Measurements from ENCODE around the gene CCDC81. TPM values are rescaled to one million over a fixed set of nuclear protein-coding genes. Genes with fewer than 3 reads are reported as not detected.
A peak's percentile ranks its signal among the peaks of the same experiment; 100 is the strongest.

Gene CCDC81
- total RNA-seq, 4 donors from 2014 or later = under 0.01 to 2.9 (median 0.44) TPM

DNA sequence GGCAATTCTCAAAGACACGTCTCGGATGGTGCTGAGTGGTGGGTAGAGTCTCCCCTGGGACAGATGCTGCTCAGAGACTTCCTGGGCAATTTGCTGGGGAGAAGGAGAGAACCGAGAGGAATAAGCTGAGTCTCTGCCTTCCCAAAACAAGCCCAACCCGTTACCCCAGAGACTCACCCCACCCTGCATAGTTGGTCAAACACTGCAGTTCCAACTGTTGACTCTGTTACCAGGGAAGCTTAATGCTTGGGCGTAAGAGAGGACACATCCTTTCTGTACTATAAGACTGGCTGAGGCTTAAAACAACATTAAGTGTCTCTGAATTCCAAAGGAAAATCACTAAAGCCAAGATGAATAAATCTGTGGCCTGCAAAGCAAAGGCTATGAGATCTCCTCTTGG, 68.1 kb downstream of the CCDC81 start:
- H3K36me3 ChIP-seq = peaks cover 11 to 69% (median 45%) of the 10 kb centered on the region in 4 donors
- DNase-seq (ENCODE audit: extremely low spot score) = no peak
- H3K27ac ChIP-seq (replicated peaks in 1 of 4) = no peak overlapping the region
- H3K27me3 ChIP-seq = no peaks in the 10 kb centered on the region
- peaks cover 0 to 5% (median 0%) of the 10 kb centered on the region in 4 donors for H3K4me1 ChIP-seq
- intact Hi-C loops (cut with DNase I) = no loop called here
- TF ChIP-seq POLR2AphosphoS5 (IDR thresholded peaks at IDR 0.05) (no peak), EP300 (IDR thresholded peaks at IDR 0.05) (no peak), POLR2A (IDR thresholded peaks at IDR 0.05; ENCODE audit: low read depth) (no peak)
- TF ChIP-seq, protein P1, sequence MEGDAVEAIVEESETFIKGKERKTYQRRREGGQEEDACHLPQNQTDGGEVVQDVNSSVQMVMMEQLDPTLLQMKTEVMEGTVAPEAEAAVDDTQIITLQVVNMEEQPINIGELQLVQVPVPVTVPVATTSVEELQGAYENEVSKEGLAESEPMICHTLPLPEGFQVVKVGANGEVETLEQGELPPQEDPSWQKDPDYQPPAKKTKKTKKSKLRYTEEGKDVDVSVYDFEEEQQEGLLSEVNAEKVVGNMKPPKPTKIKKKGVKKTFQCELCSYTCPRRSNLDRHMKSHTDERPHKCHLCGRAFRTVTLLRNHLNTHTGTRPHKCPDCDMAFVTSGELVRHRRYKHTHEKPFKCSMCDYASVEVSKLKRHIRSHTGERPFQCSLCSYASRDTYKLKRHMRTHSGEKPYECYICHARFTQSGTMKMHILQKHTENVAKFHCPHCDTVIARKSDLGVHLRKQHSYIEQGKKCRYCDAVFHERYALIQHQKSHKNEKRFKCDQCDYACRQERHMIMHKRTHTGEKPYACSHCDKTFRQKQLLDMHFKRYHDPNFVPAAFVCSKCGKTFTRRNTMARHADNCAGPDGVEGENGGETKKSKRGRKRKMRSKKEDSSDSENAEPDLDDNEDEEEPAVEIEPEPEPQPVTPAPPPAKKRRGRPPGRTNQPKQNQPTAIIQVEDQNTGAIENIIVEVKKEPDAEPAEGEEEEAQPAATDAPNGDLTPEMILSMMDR (IDR thresholded peaks at IDR 0.05) = no peak
- WGBS = 88% methylated on average over 4 of the region's 5 CpGs
- H3K4me3 ChIP-seq = no peak overlapping the region
- no peaks in the 10 kb centered on the region for H3K9me3 ChIP-seq

DNA sequence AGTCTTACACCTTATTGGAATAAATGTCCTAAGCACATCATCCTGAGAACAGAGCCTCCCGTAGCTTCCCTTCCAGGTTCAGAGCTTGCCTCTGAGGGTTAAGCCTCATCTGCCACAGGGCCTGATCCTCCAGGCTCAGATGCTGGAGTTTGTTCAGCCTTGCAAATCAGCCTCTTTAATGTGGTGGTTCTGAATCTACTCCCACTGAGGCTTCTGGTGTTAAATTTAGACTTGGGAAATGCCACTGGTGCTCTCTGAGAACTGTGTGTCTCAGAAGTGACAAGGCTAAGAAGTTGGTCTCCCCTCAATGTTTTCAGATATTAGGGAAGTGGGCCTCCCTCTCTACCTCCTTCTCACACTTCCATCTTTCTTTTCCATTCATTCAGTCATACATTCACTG, 68.7 kb downstream of the CCDC81 start:
- no peak overlapping the region for H3K4me3 ChIP-seq
- H3K36me3 ChIP-seq = peaks cover 11 to 74% (median 50%) of the 10 kb centered on the region in 4 donors
- intact Hi-C loops (cut with DNase I) = no loop called here
- no peaks in the 10 kb centered on the region for H3K27me3 ChIP-seq
- no peaks in the 10 kb centered on the region for H3K9me3 ChIP-seq
- no peak for DNase-seq (ENCODE audit: extremely low spot score)
- H3K4me1 ChIP-seq = peaks cover 0 to 5% (median 0%) of the 10 kb centered on the region in 4 donors
- no peak overlapping the region for H3K27ac ChIP-seq (replicated peaks in 1 of 4)
- TF ChIP-seq, protein P1 (IDR thresholded peaks at IDR 0.05) = no peak
- no peak for TF ChIP-seq POLR2AphosphoS5 (IDR thresholded peaks at IDR 0.05)
- TF ChIP-seq EP300 (IDR thresholded peaks at IDR 0.05) = no peak
- no peak for TF ChIP-seq POLR2A (IDR thresholded peaks at IDR 0.05; ENCODE audit: low read depth)
- 71% methylated on average over 1 of the region's 1 CpG for WGBS

DNA sequence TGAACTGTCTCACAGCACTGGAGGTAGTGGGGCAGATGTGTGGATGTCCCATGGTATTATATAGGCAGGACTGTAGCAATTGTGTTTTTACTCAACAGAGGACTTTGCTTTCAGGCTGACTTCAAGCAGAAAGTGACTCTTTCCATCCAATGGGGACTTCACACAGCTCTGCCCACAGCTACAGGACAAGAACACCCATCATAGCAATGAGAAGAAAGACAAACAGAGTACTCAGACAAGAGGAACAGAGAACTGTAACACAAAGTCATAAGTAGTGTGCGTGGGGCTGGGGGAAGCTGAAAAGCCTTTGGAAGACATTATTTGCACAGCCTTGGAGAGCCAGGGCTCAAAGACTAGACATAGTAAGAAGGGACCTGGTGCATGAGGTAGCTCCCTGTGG, 70.3 kb downstream of the CCDC81 start:
- WGBS = 100% methylated on average over 1 of the region's 1 CpG
- TF ChIP-seq, protein P1 (IDR thresholded peaks at IDR 0.05) = no peak
- TF ChIP-seq EP300 (IDR thresholded peaks at IDR 0.05) (no peak), POLR2A (IDR thresholded peaks at IDR 0.05; ENCODE audit: low read depth) (no peak), POLR2AphosphoS5 (IDR thresholded peaks at IDR 0.05) (no peak)
- Histone ChIP-seq H3K4me1 (peaks cover 0 to 5% (median 0%) of the 10 kb centered on the region in 4 donors), H3K9me3 (no peaks in the 10 kb centered on the region), H3K36me3 (peaks cover 11 to 78% (median 52%) of the 10 kb centered on the region in 4 donors), H3K27me3 (no peaks in the 10 kb centered on the region), H3K27ac (replicated peaks in 1 of 4) (no peak overlapping the region), H3K4me3 (no peak overlapping the region)
- DNase-seq (ENCODE audit: extremely low spot score) = peak; percentile 85
- intact Hi-C loops (cut with DNase I) = no loop called here

DNA sequence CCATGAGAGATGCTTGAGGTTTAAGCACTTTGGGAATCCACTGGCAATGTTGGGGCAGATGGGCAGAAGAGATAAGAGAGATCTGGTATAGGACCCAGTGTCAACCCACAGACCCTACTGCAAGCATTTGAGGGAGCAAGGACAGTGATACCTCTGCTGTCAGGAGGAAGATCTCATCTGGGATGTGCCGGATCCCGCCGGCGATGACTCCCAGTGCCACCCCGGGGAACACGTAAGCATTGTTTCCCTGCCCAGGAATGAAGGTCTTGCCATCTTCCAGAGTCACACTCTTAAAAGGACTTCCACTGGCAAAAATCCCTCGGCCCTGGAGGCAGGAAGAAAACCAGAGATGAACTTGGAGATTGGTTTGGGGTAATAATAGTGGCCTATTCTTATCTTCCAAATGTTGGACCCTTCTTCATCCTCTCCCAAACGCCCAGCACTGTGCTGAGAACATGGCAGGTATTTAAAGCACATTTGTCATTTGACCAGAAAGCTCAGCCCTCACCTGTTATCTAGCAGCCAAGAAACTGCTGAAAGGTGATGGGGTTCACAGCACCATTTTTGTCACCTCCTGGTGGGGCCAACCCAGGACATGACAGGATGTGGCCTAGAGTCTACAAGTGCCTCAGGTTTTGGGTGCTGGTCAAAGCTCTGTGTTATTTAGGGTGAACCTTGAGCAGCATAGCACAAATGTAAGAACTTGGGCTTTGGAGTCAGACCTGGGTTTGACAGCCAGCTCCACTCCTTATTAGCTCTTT, 71.7 kb downstream of the CCDC81 start:
- Histone ChIP-seq H3K27ac (replicated peaks in 1 of 4) (no peak overlapping the region), H3K9me3 (no peaks in the 10 kb centered on the region), H3K4me3 (no peak overlapping the region), H3K27me3 (no peaks in the 10 kb centered on the region), H3K4me1 (peaks cover 0 to 5% (median 0%) of the 10 kb centered on the region in 4 donors), H3K36me3 (peaks cover 11 to 66% (median 46%) of the 10 kb centered on the region in 4 donors)
- peak; percentile 90 for DNase-seq (ENCODE audit: extremely low spot score)
- 96% methylated on average over 8 of the region's 8 CpGs for WGBS
- TF ChIP-seq POLR2A (IDR thresholded peaks at IDR 0.05; ENCODE audit: low read depth) (no peak), POLR2AphosphoS5 (IDR thresholded peaks at IDR 0.05) (no peak), EP300 (IDR thresholded peaks at IDR 0.05) (no peak)
- TF ChIP-seq, protein P1 (IDR thresholded peaks at IDR 0.05) = no peak
- intact Hi-C loops (cut with DNase I) = no loop called here

Measured in esophagus muscularis mucosa (tissue), 4 donors.